Transverse colon (tissue), 3 donors: Measurements from ENCODE around the gene RAB11FIP3.

Experiments
- EP300 ChIP-seq: sonication (generic); formaldehyde crosslinking; IDR thresholded peaks from one replicate; pipeline ENCODE4 v1.6.1; 2017; ENCODE audit warnings: antibody characterized with exemption, low read depth
- TF ChIP-seq, protein P1 (sequence below), 5 experiments: fragments of 200-600 bp in 3 of 5; fragments of 450-650 bp in 2 of 5; sonication (generic) in 3 of 5; IDR thresholded peaks; 1 replicate in 2 of 5; 2 replicates in 3 of 5; pipeline ENCODE4 v1.5.1; 2016 to 2017; ENCODE audit warnings: antibody characterized with exemption in 5 of 5, inconsistent platforms in 3 of 5, mild to moderate bottlenecking in 2 of 5, moderate library complexity in 1 of 5

DNA sequence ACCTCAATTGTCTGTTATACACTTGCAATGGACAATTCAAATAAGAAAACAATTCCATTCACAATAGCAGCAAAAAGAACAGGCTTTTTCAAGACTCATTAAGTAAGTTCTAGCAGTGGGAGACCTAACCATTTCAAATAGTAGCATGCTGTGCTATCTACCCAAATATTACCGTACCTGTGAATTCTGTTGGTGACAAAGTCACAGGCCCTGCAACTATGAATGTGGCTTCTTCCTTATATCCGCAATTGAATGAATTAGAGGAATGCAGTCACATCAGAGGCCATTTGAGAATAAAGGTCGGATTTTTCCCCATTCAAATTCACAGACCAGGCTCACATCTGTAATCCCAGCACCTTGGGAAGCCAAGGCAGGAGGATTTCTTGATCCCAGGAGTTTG is 29.2 kb upstream of the RAB11FIP3 start:
- TF ChIP-seq, protein P1, sequence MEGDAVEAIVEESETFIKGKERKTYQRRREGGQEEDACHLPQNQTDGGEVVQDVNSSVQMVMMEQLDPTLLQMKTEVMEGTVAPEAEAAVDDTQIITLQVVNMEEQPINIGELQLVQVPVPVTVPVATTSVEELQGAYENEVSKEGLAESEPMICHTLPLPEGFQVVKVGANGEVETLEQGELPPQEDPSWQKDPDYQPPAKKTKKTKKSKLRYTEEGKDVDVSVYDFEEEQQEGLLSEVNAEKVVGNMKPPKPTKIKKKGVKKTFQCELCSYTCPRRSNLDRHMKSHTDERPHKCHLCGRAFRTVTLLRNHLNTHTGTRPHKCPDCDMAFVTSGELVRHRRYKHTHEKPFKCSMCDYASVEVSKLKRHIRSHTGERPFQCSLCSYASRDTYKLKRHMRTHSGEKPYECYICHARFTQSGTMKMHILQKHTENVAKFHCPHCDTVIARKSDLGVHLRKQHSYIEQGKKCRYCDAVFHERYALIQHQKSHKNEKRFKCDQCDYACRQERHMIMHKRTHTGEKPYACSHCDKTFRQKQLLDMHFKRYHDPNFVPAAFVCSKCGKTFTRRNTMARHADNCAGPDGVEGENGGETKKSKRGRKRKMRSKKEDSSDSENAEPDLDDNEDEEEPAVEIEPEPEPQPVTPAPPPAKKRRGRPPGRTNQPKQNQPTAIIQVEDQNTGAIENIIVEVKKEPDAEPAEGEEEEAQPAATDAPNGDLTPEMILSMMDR (IDR thresholded peaks at IDR 0.05): no peak
- no peak for TF ChIP-seq EP300
